K562 (cell line): ENCODE data around the gene SDSL. TPM values are rescaled to one million over a fixed set of nuclear protein-coding genes. Genes with fewer than 3 reads are reported as not detected.

Experiments used
- ARID2 ChIP-seq: fragments of 450-650 bp; IDR thresholded peaks from 2 replicates; pipeline ENCODE4 v1.6.1; 2017; ENCODE audit warnings: antibody characterized with exemption, mild to moderate bottlenecking
- HOXB6 ChIP-seq: fragments of 250-450 bp; sonication (Bioruptor Pico); IDR thresholded peaks from 2 replicates; pipeline ENCODE4 v1.5.1; 2022; ENCODE audit warnings: mild to moderate bottlenecking, borderline replicate concordance
- KDM4B ChIP-seq, 2 experiments: fragments of 450-650 bp in 1 of 2; sonication (generic) in 1 of 2; IDR thresholded peaks; 2 replicates each; pipeline ENCODE4 v1.6.1; 2016 to 2017; ENCODE audit warnings: borderline replicate concordance in 2 of 2, antibody characterized with exemption in 1 of 2, low read depth in 1 of 2, mild to moderate bottlenecking in 1 of 2
- PHF8 ChIP-seq: fragments of 200-600 bp; sonication (generic); IDR thresholded peaks from 2 replicates; pipeline ENCODE4 v1.6.1; 2012; ENCODE audit warnings: mixed run types, mild to moderate bottlenecking, inconsistent platforms, low read length, moderate library complexity, borderline replicate concordance
- RAD21 ChIP-seq, 2 experiments: fragments of 250-450 bp in 1 of 2; fragments of 450-650 bp in 1 of 2; sonication (Bioruptor Pico) in 1 of 2; formaldehyde crosslinking in 1 of 2; IDR thresholded peaks in 1 of 2; conservative IDR thresholded peaks in 1 of 2; 2 replicates each; pipeline versions ENCODE4 v1.4.0 to v1.8.0; 2020 to 2022; ENCODE audit warnings: mild to moderate bottlenecking in 2 of 2, moderate library complexity in 1 of 2
- SIN3B ChIP-seq: fragments of 450-650 bp; IDR thresholded peaks from 2 replicates; pipeline ENCODE4 v1.6.1; 2017; ENCODE audit warnings: low read depth, mild to moderate bottlenecking, moderate library complexity
- ZKSCAN8 ChIP-seq: fragments of 200-800 bp; sonication (Bioruptor generic); IDR thresholded peaks from 2 replicates; pipeline ENCODE4 v1.6.1; 2016; ENCODE audit warnings: missing genetic modification characterization, missing compliant biosample characterization
- ZZZ3 ChIP-seq: fragments of 450-650 bp; IDR thresholded peaks from 2 replicates; pipeline ENCODE4 v1.6.1; 2016; ENCODE audit warnings: antibody characterized with exemption, mild to moderate bottlenecking, moderate library complexity
- polyA plus RNA-seq, 8 experiments: library from polyadenylated mRNA; depleted of rRNA in 4 of 8; stranded (reverse) in 5 of 8; unstranded in 3 of 8; fragments of >200 nt; fragmentation: Nextera tagmentation in 2 of 8; fragmentation: Illumina TruSeq in 1 of 8; extraction: Ambion mirVana in 2 of 8; extraction: Trizol in 1 of 8; gene quantifications; 2 replicates each; pipeline versions ENCODE4 v1.2.1 to v1.2.3, GENCODE V29; 2011 to 2014; ENCODE audit warnings: inconsistent platforms in 1 of 8, missing spikeins in 1 of 8
- total RNA-seq, 7 experiments: library from RNA; depleted of rRNA in 6 of 7; stranded (reverse); fragments of >200 nt in 6 of 7; fragmentation: Illumina TruSeq in 2 of 7; extraction: Trizol in 2 of 7; gene quantifications; 2 replicates each; pipeline versions ENCODE4 v1.2.1 to v1.2.3, GENCODE V29; 2011 to 2021; ENCODE audit warnings: low replicate concordance in 1 of 7
- TF ChIP-seq, protein P1 (sequence below): fragments of 250-450 bp; sonication (Bioruptor Pico); IDR thresholded peaks from 2 replicates; pipeline ENCODE4 v1.8.0; 2021; ENCODE audit warnings: moderate library complexity, mild to moderate bottlenecking, inconsistent platforms
- TF ChIP-seq, protein P2 (sequence below): fragments of 450-650 bp; formaldehyde crosslinking; IDR thresholded peaks from 2 replicates; pipeline ENCODE4 v1.4.0; 2020; ENCODE audit warnings: mild to moderate bottlenecking, moderate library complexity
- TF ChIP-seq, protein P3 (sequence below): IDR thresholded peaks from 2 replicates; pipeline ENCODE4 v1.6.1; 2011; ENCODE audit warnings: borderline replicate concordance, low read depth, mild to moderate bottlenecking, moderate library complexity, low read length; ENCODE audit not compliant: insufficient read depth, poor library complexity, severe bottlenecking

The SDSL gene
- total and polyA plus RNA-seq, 9 of the 15 experiments (the other 6 are each of a cell fraction or from before 2014, with no cell fraction given), result 0.31 to 11.0 (median 7.4) TPM

DNA sequence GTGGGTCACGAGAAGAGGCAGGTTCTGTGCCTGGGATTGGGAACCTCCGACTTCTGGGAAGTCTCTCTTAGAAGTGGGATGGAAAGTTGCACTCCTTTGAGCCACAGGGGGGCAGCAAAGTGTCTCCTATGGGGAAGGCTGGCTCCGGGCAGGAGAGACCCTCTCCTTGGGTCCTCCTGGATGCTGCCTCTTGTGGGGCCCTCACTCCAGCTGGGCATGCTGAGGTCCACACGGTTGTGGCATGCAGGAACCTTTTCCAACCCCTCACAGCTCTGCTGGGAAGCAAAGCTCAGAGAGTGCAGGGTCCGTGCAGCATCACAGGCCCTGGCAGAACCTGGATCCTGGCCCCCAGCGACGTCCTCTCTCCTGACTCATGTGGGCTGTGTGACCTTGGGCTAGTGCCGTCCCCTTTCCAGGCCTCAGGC is 17.4 kb downstream of the SDSL start (continued):
- no peak for TF ChIP-seq SIN3B
- TF ChIP-seq ARID2, result 0 out of 2 replicates have a peak, but pooled peaks have one; percentile 20
- TF ChIP-seq KDM4B (IDR thresholded peaks at IDR 0.05; ENCODE audit: borderline replicate concordance in 2 of 2, low read depth in 1 of 2), result 0 out of 4 replicates have a peak, but pooled peaks of 1 of the 2 experiments have one; percentile 12
- TF ChIP-seq, protein P1, sequence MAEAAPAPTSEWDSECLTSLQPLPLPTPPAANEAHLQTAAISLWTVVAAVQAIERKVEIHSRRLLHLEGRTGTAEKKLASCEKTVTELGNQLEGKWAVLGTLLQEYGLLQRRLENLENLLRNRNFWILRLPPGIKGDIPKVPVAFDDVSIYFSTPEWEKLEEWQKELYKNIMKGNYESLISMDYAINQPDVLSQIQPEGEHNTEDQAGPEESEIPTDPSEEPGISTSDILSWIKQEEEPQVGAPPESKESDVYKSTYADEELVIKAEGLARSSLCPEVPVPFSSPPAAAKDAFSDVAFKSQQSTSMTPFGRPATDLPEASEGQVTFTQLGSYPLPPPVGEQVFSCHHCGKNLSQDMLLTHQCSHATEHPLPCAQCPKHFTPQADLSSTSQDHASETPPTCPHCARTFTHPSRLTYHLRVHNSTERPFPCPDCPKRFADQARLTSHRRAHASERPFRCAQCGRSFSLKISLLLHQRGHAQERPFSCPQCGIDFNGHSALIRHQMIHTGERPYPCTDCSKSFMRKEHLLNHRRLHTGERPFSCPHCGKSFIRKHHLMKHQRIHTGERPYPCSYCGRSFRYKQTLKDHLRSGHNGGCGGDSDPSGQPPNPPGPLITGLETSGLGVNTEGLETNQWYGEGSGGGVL, result no peak
- no peak for TF ChIP-seq PHF8
- TF ChIP-seq HOXB6 (CRISPR knock-in tag), result no peak
- TF ChIP-seq ZZZ3, result no peak
- TF ChIP-seq RAD21 (CRISPR knock-in tag; conservative IDR thresholded peaks at IDR 0.05 in 1 of 2, IDR thresholded peaks at IDR 0.05 in 1 of 2), result peak; percentile 62 to 87
- TF ChIP-seq ZKSCAN8 (CRISPR knock-in tag), result no peak
- TF ChIP-seq, protein P2, sequence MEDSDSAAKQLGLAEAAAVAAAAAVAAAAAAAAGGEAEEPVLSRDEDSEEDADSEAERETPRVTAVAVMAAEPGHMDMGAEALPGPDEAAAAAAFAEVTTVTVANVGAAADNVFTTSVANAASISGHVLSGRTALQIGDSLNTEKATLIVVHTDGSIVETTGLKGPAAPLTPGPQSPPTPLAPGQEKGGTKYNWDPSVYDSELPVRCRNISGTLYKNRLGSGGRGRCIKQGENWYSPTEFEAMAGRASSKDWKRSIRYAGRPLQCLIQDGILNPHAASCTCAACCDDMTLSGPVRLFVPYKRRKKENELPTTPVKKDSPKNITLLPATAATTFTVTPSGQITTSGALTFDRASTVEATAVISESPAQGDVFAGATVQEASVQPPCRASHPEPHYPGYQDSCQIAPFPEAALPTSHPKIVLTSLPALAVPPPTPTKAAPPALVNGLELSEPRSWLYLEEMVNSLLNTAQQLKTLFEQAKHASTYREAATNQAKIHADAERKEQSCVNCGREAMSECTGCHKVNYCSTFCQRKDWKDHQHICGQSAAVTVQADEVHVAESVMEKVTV (CRISPR knock-in tag), result peak; percentile 60
- TF ChIP-seq, protein P3, sequence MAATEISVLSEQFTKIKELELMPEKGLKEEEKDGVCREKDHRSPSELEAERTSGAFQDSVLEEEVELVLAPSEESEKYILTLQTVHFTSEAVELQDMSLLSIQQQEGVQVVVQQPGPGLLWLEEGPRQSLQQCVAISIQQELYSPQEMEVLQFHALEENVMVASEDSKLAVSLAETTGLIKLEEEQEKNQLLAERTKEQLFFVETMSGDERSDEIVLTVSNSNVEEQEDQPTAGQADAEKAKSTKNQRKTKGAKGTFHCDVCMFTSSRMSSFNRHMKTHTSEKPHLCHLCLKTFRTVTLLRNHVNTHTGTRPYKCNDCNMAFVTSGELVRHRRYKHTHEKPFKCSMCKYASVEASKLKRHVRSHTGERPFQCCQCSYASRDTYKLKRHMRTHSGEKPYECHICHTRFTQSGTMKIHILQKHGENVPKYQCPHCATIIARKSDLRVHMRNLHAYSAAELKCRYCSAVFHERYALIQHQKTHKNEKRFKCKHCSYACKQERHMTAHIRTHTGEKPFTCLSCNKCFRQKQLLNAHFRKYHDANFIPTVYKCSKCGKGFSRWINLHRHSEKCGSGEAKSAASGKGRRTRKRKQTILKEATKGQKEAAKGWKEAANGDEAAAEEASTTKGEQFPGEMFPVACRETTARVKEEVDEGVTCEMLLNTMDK, result peak; percentile 58
